Epithelial cell of alveolus of lung (primary cell): ENCODE data around the gene IFT88. TPM values are rescaled to one million over a fixed set of nuclear protein-coding genes. Genes with fewer than 3 reads are reported as not detected.

Experiments
- total RNA-seq: library from RNA; depleted of rRNA; stranded (reverse); fragments of >200 nt; gene quantifications from 2 replicates; pipeline ENCODE4 v1.2.1, GENCODE V29; 2015

The IFT88 gene, protein sequence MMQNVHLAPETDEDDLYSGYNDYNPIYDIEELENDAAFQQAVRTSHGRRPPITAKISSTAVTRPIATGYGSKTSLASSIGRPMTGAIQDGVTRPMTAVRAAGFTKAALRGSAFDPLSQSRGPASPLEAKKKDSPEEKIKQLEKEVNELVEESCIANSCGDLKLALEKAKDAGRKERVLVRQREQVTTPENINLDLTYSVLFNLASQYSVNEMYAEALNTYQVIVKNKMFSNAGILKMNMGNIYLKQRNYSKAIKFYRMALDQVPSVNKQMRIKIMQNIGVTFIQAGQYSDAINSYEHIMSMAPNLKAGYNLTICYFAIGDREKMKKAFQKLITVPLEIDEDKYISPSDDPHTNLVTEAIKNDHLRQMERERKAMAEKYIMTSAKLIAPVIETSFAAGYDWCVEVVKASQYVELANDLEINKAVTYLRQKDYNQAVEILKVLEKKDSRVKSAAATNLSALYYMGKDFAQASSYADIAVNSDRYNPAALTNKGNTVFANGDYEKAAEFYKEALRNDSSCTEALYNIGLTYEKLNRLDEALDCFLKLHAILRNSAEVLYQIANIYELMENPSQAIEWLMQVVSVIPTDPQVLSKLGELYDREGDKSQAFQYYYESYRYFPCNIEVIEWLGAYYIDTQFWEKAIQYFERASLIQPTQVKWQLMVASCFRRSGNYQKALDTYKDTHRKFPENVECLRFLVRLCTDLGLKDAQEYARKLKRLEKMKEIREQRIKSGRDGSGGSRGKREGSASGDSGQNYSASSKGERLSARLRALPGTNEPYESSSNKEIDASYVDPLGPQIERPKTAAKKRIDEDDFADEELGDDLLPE
- 8.7 and 9.8 TPM in 2 replicates for total RNA-seq

DNA sequence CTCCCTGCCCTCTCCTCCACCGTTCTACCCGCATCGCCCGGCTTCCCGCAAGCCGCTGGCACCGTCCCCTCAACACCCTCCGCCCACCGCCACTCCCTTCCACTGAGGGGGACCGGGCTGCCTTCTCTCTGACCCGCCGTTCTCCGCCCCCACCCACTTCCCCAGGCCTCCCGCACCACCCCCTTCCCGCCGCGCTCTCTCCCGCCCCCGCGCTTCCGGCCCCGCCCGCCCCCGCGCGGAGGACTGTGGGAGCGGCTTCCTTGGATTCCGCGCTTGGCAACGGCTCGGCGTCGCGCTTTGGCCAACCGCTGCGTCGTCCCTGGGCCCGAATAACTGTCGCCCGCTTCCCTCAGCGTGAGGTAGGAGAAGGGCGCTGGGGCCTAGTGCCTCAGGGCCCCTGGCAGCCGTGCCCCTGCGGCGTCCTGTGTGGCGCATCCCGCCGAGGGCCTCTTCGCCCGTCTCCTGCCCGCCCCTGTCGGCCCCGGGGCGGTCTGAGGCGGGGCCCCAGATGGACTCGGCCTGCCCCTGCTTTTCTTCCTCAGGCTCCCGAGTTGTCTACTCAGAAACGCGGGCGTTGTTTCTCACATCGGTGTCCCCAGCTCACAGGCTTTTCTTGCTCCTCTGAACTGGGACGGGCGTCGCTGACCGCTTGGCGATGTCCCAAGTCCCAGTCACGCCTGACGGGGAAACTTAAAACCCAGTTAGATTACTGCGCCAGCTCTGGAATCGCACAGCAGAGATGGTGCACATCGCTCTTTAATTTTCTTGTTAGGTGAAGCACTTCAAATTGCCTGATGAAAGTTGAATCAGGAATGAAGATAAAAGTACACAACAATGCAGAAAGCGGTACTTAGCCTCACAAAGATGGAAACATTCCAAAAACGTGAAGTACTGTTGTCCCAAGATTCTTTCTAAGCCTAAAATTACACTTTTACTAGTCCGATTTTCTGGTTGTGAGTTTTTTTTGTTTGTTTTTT lies at the start of gene IFT88:
TSS of gene IFT88 (plus strand) at position 260 of the 977 bp plus-strand sequence. CDS start 7,229 bp downstream, outside the sequence.

DNA sequence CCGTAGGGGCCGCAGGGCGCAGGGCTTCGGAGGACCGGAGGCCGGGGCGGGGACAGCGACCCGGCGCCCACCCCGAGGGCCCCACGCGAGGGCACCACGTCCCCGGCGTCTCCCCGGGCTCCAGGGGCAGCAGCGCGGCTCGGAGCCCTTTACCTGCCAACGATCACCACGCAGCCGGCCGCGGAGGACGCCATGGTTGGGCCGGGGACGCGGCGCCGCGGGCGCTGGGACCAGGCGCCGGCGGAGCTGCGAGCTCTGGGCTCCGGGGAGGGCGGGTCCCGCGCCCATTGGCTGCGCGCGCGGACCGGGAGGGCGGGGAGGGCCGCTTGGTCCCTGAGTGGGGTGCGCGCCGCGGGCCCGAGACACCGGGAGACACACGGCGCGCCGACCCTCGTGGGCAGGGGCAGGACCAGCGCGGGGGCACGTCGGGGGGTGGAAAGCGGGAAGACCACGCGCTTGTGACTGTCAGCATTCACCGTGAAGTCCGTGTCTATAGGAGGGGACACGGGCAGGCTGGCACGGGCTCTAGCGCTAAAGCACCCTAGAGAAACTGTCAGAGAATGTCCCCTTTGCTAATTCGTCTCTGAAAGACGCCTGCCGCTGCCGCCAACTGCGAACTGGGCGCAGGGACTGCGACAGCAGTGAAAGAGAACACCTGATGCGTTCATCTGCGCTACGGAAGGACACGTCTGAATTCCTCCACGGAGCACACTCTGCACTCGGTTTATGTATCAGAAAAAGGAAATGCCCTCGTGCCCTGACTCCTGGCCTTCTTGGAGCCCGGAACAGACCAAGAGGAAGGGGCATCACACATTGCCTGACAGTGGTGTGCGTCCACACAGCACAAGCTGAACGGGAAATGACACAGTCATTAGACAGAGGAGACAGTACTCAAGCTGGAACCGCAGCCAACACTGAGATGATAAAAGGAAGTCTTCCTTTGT lies 41.1 kb upstream of the IFT88 start, which contains the start of gene CRYL1:
TSS of gene CRYL1 (minus strand) at position 257 of the 944 bp plus-strand sequence. CDS start at position 194, 63 bp downstream.

DNA sequence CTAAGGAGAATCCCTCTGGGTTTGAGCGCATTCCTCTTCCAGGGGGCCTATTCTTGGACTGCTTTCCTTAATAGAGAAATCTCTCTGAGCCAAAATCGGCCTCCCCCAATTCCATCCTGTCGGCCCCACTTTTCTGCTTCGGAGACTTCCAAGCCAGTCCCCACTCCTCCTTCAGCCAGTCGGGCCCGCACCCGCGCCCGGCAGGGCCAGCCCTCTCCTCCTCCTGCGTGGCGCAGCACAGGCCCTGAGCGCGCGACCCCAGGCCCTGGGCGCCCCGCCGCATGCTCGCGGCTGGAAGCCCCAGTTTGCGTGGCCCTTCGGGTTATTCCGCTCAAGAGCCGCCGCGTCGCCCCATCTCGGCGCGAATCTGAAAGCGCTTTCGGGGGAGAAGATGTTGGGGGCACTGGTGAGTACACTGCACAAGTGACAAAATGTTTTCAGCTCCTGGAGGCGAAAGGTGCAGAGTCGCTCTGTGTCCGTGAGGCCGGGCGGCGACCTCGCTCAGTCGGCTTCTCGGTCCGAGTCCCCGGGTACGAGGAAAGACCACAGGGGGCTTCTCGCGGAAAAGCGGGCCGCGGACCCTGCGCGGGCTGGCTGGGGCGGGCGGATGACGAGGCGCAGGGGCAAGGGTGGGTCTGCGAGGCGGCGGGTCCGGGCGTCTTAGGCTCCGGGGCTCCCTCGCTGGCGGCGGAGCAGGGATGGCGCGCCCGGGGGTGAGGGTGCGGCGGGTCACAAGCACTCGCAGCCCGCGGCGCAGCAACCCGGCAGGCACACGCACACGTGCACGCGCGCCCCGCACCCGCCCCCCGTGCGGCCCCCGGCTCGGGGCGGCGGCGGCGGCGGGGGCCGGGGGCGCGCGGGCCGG lies 136.2 kb downstream of the IFT88 start, which contains the start of gene IL17D:
TSS of gene IL17D (plus strand) at position 785 of the 865 bp plus-strand sequence. CDS start 303 bp downstream, outside the sequence.

Other genes with a start within 250 kb of the IFT88 start
- 15.1 and 16.0 TPM in 2 replicates for gene CRYL1, start 41.3 kb upstream of the IFT88 start, total RNA-seq
- 0.72 and 0.78 TPM in 2 replicates for gene IL17D, start 136.5 kb downstream of the IFT88 start, total RNA-seq
- gene EEF1AKMT1, start 206.8 kb downstream of the IFT88 start, total RNA-seq: 7.1 and 10.3 TPM in 2 replicates